Measurements from ENCODE around the gene CENPS. TPM values are rescaled to one million over a fixed set of nuclear protein-coding genes. Genes with fewer than 3 reads are reported as not detected.

Gene CENPS
- total and polyA plus RNA-seq, 2 of the 13 experiments (the other 11 are each of a cell fraction or from before 2014, with no cell fraction given), result 3.3 to 22.0 TPM

DNA sequence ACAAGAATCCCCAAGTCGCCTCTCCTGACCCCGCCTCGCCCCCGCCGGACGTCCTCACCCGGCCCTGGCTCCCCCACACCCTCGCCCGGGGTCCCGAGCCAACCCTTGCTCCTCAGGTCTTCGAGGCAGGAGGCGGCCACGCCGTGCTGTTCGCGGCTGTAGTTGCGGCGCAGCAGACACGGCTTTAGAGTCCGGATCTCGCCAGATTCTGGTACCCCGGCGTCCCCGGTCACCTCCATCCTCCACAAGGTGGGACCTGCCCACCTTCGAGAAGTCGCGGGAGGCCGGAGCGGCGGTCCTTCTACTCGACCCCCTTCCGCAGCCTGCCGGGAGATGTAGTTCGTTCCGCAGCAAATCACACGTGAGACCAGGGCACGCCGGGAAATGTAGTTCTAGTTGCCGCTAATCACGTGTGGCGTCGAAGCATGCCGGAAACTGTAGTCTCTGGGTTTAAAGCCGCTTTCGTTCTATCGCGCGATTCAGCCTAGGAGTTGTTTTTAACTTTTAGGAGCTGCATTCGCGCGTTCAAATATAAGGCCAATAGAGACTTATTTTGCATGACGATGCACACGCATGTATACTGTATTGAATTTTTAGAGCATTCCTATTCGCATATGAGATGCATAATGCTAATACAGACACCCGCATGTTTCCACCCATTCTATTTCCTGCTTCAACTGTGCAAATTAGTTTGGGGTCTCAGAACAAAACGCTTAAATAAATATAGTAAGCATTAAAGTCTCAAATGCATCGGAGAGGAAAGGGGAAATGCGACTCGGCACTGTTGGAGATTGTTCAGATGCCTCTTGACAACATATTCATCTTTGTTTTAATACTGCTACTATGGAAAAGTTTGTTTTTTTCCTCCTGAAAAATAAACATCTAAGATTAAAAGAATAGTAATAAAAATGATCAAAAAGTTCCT lies 42.2 kb downstream of the CENPS start, which contains the start of gene DFFA (continued):
- TF ChIP-seq, protein P1, sequence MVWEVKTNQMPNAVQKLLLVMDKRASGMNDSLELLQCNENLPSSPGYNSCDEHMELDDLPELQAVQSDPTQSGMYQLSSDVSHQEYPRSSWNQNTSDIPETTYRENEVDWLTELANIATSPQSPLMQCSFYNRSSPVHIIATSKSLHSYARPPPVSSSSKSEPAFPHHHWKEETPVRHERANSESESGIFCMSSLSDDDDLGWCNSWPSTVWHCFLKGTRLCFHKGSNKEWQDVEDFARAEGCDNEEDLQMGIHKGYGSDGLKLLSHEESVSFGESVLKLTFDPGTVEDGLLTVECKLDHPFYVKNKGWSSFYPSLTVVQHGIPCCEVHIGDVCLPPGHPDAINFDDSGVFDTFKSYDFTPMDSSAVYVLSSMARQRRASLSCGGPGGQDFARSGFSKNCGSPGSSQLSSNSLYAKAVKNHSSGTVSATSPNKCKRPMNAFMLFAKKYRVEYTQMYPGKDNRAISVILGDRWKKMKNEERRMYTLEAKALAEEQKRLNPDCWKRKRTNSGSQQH (CRISPR knock-in tag; IDR thresholded peaks at IDR 0.05; ENCODE audit: low read depth), result 0 out of 2 replicates have a peak, but pooled peaks have one; percentile 37
- no peak for TF ChIP-seq PAWR (CRISPR knock-in tag; IDR thresholded peaks at IDR 0.05; ENCODE audit: borderline replicate concordance)
- no peak for TF ChIP-seq ZNF12 (CRISPR knock-in tag; IDR thresholded peaks at IDR 0.05)
- TF ChIP-seq, protein P2, sequence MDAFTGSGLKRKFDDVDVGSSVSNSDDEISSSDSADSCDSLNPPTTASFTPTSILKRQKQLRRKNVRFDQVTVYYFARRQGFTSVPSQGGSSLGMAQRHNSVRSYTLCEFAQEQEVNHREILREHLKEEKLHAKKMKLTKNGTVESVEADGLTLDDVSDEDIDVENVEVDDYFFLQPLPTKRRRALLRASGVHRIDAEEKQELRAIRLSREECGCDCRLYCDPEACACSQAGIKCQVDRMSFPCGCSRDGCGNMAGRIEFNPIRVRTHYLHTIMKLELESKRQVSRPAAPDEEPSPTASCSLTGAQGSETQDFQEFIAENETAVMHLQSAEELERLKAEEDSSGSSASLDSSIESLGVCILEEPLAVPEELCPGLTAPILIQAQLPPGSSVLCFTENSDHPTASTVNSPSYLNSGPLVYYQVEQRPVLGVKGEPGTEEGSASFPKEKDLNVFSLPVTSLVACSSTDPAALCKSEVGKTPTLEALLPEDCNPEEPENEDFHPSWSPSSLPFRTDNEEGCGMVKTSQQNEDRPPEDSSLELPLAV (CRISPR knock-in tag; conservative IDR thresholded peaks at IDR 0.05; ENCODE audit: low read depth), result no peak
- TF ChIP-seq ZNF350 (CRISPR knock-in tag; IDR thresholded peaks at IDR 0.05; ENCODE audit: borderline replicate concordance, low read depth), result peak; percentile 81; the same call in 1 of the 2 replicates
- peak; percentile 54 for TF ChIP-seq FOXA3 (CRISPR knock-in tag; IDR thresholded peaks at IDR 0.05)
- TF ChIP-seq ARNTL (CRISPR knock-in tag; IDR thresholded peaks at IDR 0.05), result peak; percentile 98
- peak; percentile 88; the same call in 1 of the 2 replicates for TF ChIP-seq TBP (CRISPR knock-in tag; IDR thresholded peaks at IDR 0.05)
- TF ChIP-seq, protein P3, sequence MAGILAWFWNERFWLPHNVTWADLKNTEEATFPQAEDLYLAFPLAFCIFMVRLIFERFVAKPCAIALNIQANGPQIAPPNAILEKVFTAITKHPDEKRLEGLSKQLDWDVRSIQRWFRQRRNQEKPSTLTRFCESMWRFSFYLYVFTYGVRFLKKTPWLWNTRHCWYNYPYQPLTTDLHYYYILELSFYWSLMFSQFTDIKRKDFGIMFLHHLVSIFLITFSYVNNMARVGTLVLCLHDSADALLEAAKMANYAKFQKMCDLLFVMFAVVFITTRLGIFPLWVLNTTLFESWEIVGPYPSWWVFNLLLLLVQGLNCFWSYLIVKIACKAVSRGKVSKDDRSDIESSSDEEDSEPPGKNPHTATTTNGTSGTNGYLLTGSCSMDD (CRISPR knock-in tag; IDR thresholded peaks at IDR 0.05), result no peak
- TF ChIP-seq, protein P4, sequence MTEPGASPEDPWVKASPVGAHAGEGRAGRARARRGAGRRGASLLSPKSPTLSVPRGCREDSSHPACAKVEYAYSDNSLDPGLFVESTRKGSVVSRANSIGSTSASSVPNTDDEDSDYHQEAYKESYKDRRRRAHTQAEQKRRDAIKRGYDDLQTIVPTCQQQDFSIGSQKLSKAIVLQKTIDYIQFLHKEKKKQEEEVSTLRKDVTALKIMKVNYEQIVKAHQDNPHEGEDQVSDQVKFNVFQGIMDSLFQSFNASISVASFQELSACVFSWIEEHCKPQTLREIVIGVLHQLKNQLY (CRISPR knock-in tag; IDR thresholded peaks at IDR 0.05), result peak; percentile 54; the same call in 1 of the 2 replicates
- peak; percentile 57 for TF ChIP-seq SP2 (CRISPR knock-in tag; IDR thresholded peaks at IDR 0.05)
- no peak for TF ChIP-seq MTA3 (CRISPR knock-in tag; IDR thresholded peaks at IDR 0.05)
- TF ChIP-seq, protein P5, sequence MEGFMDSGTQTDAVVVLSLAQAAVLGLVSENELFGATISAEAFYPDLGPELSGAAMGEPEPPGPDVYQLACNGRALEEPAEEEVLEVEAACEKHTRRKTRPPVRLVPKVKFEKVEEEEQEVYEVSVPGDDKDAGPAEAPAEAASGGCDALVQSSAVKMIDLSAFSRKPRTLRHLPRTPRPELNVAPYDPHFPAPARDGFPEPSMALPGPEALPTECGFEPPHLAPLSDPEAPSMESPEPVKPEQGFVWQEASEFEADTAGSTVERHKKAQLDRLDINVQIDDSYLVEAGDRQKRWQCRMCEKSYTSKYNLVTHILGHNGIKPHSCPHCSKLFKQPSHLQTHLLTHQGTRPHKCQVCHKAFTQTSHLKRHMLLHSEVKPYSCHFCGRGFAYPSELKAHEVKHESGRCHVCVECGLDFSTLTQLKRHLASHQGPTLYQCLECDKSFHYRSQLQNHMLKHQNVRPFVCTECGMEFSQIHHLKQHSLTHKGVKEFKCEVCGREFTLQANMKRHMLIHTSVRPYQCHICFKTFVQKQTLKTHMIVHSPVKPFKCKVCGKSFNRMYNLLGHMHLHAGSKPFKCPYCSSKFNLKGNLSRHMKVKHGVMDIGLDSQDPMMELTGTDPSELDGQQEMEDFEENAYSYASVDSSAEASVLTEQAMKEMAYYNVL (CRISPR knock-in tag; IDR thresholded peaks at IDR 0.05; ENCODE audit: borderline replicate concordance), result peak; percentile 51; the same call in 1 of the 2 replicates
- peak; percentile 90; the same call in 1 of the 2 replicates for TF ChIP-seq SIN3A (IDR thresholded peaks at IDR 0.05; ENCODE audit: borderline replicate concordance, low read depth, low read length)
- TF ChIP-seq ZNF546 (CRISPR knock-in tag; conservative IDR thresholded peaks at IDR 0.05), result no peak
- TF ChIP-seq ZC3H4 (CRISPR knock-in tag; IDR thresholded peaks at IDR 0.05; ENCODE audit: borderline replicate concordance), result no peak
- TF ChIP-seq SRSF1 (optimal IDR thresholded peaks at IDR 0.05; ENCODE audit: low read depth, low read length), result no peak
- TF ChIP-seq, protein P6, sequence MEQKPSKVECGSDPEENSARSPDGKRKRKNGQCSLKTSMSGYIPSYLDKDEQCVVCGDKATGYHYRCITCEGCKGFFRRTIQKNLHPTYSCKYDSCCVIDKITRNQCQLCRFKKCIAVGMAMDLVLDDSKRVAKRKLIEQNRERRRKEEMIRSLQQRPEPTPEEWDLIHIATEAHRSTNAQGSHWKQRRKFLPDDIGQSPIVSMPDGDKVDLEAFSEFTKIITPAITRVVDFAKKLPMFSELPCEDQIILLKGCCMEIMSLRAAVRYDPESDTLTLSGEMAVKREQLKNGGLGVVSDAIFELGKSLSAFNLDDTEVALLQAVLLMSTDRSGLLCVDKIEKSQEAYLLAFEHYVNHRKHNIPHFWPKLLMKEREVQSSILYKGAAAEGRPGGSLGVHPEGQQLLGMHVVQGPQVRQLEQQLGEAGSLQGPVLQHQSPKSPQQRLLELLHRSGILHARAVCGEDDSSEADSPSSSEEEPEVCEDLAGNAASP (CRISPR knock-in tag; IDR thresholded peaks at IDR 0.05; ENCODE audit: borderline replicate concordance), result peak; percentile 75
- peak; percentile 60; the same call in 1 of the 2 replicates for TF ChIP-seq POGZ (CRISPR knock-in tag; IDR thresholded peaks at IDR 0.05)
- TF ChIP-seq LCORL (IDR thresholded peaks at IDR 0.05), result no peak
- peak; percentile 72; the same call in 1 of the 2 replicates for TF ChIP-seq LCORL (CRISPR knock-in tag; IDR thresholded peaks at IDR 0.05)
